T47D (cell line): ENCODE results near the gene ANKK1.

ENCODE experiments used
- DNase-seq, 2 experiments: peaks; one replicate each; pipeline versions ENCODE4 v3.0.0 to v3.0.0-alpha.2; 2011 to 2012; ENCODE audit warnings: low read depth in 1 of 2, low spot score in 1 of 2
- JUND ChIP-seq: IDR thresholded peaks from 2 replicates; pipeline ENCODE4 v1.6.1; 2012; ENCODE audit warnings: low read depth
- in situ Hi-C: cut with HindIII; loops from 2 replicates; pipeline ENCODE4 v1.10.0; 2016; ENCODE audit warnings: low sequenced_read_pairs, low pct_unique_long_range_greater_than_20kb

ANKK1 gene

GRCh38 chr11:113369411-113369810, 18.2 kb upstream of the ANKK1 start:
- TF ChIP-seq JUND: no peak
- in situ Hi-C loops: no loop called here
- no peak for DNase-seq

- no peak for DNase-seq
- TF ChIP-seq JUND: no peak
- in situ Hi-C loops: no loop called here
Measured at GRCh38 chr11:113370634-113371033, 16.9 kb upstream of the ANKK1 start.

- no peak for DNase-seq
- TF ChIP-seq JUND: no peak
Measured at GRCh38 chr11:113372309-113372708, 15.3 kb upstream of the ANKK1 start.

GRCh38 chr11:113373306-113373705, 14.3 kb upstream of the ANKK1 start:
- no peak for DNase-seq
- TF ChIP-seq JUND: no peak
- in situ Hi-C loops: no loop called here

More at GRCh38 chr11:113372309-113372708, 15.3 kb upstream of the ANKK1 start:
- in situ Hi-C loops: no loop called here

- in situ Hi-C loops: no loop called here
- no peak for DNase-seq
- no peak for TF ChIP-seq JUND
Measured at GRCh38 chr11:113373981-113374560, 13.5 kb upstream of the ANKK1 start.

GRCh38 chr11:113375402-113375801, 12.2 kb upstream of the ANKK1 start:
- DNase-seq: no peak
- in situ Hi-C loops: no loop called here
- no peak for TF ChIP-seq JUND

- in situ Hi-C loops: no loop called here
- no peak for DNase-seq
- TF ChIP-seq JUND: no peak
Measured at GRCh38 chr11:113376156-113376555, 11.4 kb upstream of the ANKK1 start.

GRCh38 chr11:113377681-113378412, 9.7 kb upstream of the ANKK1 start:
- TF ChIP-seq JUND: no peak
- in situ Hi-C loops: no loop called here
- DNase-seq: no peak

- in situ Hi-C loops: no loop called here
Measured at GRCh38 chr11:113378692-113379091, 8.9 kb upstream of the ANKK1 start.

GRCh38 chr11:113382121-113382520, 5.5 kb upstream of the ANKK1 start:
- no peak for TF ChIP-seq JUND
- no peak for DNase-seq
- in situ Hi-C loops: no loop called here

More at GRCh38 chr11:113378692-113379091, 8.9 kb upstream of the ANKK1 start:
- no peak for DNase-seq
- TF ChIP-seq JUND: no peak

GRCh38 chr11:113384551-113384950, 3.0 kb upstream of the ANKK1 start:
- DNase-seq: peak; percentile 77 to 98
- in situ Hi-C loops: no loop called here

GRCh38 chr11:113385749-113386148, 1.8 kb upstream of the ANKK1 start:
- no peak for TF ChIP-seq JUND
- in situ Hi-C loops: no loop called here
- no peak for DNase-seq

More at GRCh38 chr11:113384551-113384950, 3.0 kb upstream of the ANKK1 start:
- TF ChIP-seq JUND: peak; percentile 38; the same call in 1 of the 2 replicates

GRCh38 chr11:113386866-113387265, 713 bp upstream of the ANKK1 start:
- no peak for TF ChIP-seq JUND
- DNase-seq: no peak
- in situ Hi-C loops: no loop called here

GRCh38 chr11:113389272-113389671, 1.7 kb downstream of the ANKK1 start:
- no peak for TF ChIP-seq JUND
- in situ Hi-C loops: no loop called here
- no peak for DNase-seq
